ENCODE results near the gene PDLIM1. TPM values are rescaled to one million over a fixed set of nuclear protein-coding genes. Genes with fewer than 3 reads are reported as not detected.

PDLIM1 gene
- polyA plus RNA-seq, 1 donor (not counting 4 experiments of a cell fraction or from before 2014, with no cell fraction given): 298 TPM

DNA sequence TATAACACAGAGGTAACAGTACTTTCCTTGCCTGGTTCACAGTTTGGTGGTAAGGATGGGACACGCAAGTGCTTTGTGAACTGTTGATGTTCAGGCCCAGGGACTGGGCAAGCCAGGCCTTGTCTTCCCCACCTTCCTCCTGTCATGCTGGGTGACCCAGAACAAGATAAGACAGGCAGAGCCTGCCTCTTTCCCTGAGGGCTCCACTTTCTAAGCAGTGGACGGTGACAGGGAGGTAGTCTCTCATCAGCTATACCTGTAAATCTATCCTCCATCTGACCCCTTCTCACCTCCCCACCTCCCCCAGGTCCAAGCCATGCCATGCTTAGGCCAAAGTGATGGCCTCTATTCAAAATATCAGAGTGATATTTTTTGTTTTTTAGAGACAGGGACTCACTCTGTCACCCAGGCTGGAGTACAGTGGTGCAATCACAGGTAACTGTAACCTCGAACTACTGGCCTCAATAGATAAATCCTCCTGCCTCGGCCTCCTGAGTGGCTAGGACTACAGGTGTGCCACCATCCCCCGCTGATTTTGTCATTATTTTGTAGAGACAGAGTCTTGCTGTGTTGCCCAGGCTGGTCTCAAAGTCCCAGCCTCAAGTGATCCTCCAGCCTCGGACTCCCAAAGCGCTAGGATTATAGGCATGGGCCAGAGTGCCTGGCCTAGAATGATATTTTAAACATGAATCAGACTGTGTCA, 42.8 kb downstream of the PDLIM1 start:
- DNase-seq (ENCODE audit: low read depth, low spot score) (no peak), FAIRE-seq (peak; percentile 95)
- Histone ChIP-seq H3K4me1 (ENCODE audit: control insufficient read depth, extremely low read depth, insufficient read depth, low read length) (peaks cover 27% of the 10 kb centered on the region), H4K20me1 (ENCODE audit: control insufficient read depth, extremely low read depth, insufficient read depth, low read length) (no peaks in the 10 kb centered on the region), H3K9ac (ENCODE audit: control insufficient read depth, extremely low read depth, insufficient read depth, low read length) (peak overlapping the region; percentile 34), H3K9me1 (ENCODE audit: control insufficient read depth, extremely low read depth, insufficient read depth, low read length) (no peaks in the 10 kb centered on the region), H3K27me3 (ENCODE audit: control insufficient read depth, extremely low read depth, insufficient read depth, low read length) (no peaks in the 10 kb centered on the region), H3K27ac (ENCODE audit: control insufficient read depth, insufficient read depth, low read length) (peak overlapping the region; percentile 73), H3K36me3 (ENCODE audit: control insufficient read depth in 2 of 2, extremely low read depth in 1 of 2, insufficient read depth in 2 of 2, low read length in 2 of 2) (peaks cover 33 to 44% of the 10 kb centered on the region in 2 experiments), H3K79me2 (ENCODE audit: control insufficient read depth, insufficient read depth, low read length) (peaks cover 56% of the 10 kb centered on the region), H3K4me2 (ENCODE audit: control insufficient read depth, extremely low read depth, insufficient read depth, low read depth, low read length) (peak overlapping the region; percentile 45), H2AFZ (ENCODE audit: control insufficient read depth, low read length) (no peak overlapping the region), H3K4me3 (ENCODE audit: control insufficient read depth in 2 of 3, extremely low read depth in 1 of 3, insufficient read depth in 2 of 3, low read depth in 1 of 3, low read length in 3 of 3) (no peak overlapping the region), H3K9me3 (ENCODE audit: control insufficient read depth, low read depth, low read length) (no peaks in the 10 kb centered on the region)
- dilution Hi-C loops (cut with MboI; ENCODE audit: extremely low pct_ligation_motif_present, low sequenced_read_pairs): no loop called here
- TF ChIP-seq EZH2 (IDR thresholded peaks at IDR 0.05; ENCODE audit: low read length): no peak
- TF ChIP-seq, protein P1, sequence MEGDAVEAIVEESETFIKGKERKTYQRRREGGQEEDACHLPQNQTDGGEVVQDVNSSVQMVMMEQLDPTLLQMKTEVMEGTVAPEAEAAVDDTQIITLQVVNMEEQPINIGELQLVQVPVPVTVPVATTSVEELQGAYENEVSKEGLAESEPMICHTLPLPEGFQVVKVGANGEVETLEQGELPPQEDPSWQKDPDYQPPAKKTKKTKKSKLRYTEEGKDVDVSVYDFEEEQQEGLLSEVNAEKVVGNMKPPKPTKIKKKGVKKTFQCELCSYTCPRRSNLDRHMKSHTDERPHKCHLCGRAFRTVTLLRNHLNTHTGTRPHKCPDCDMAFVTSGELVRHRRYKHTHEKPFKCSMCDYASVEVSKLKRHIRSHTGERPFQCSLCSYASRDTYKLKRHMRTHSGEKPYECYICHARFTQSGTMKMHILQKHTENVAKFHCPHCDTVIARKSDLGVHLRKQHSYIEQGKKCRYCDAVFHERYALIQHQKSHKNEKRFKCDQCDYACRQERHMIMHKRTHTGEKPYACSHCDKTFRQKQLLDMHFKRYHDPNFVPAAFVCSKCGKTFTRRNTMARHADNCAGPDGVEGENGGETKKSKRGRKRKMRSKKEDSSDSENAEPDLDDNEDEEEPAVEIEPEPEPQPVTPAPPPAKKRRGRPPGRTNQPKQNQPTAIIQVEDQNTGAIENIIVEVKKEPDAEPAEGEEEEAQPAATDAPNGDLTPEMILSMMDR (optimal IDR thresholded peaks at IDR 0.05 in 1 of 3, IDR thresholded peaks at IDR 0.05 in 1 of 3, conservative IDR thresholded peaks at IDR 0.05 in 1 of 3; ENCODE audit: extremely low read depth in 1 of 3, insufficient read depth in 2 of 3, low read length in 3 of 3): no peak

DNA sequence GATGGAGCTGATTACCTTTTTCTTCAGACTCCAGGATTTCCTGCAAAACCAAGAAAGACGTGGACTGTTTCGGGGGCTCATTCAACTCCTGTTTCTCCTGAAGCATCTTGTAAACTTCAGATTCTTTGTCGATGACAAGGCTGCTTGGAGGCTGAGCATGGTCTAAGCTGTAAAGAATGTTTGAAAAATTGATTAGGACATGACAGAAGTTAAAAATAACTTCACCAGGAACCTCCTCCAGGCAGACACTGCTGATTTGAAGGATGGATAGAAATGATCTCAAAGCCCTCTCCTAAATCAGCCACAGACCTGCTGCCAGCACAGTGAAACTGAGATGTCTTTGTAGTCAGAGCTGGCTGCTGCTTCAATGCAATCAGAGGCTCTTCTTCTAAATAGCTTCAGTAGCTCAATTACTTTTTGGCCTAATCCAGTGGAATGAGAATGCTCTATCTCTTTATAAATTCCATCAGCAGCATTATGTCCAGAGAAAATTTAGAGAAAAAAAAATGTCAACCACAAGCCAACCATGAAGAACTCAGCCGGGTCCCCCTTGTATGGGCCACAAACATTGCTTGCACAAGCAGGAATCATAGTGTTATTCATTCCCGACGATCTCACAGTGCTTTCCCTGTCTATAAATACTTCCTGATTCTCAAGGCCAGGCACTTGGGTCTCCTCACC, 43.5 kb downstream of the PDLIM1 start:
- Histone ChIP-seq H3K4me2 (ENCODE audit: control insufficient read depth, extremely low read depth, insufficient read depth, low read depth, low read length) (peak overlapping the region; percentile 45), H2AFZ (ENCODE audit: control insufficient read depth, low read length) (no peak overlapping the region), H3K27me3 (ENCODE audit: control insufficient read depth, extremely low read depth, insufficient read depth, low read length) (no peaks in the 10 kb centered on the region), H3K79me2 (ENCODE audit: control insufficient read depth, insufficient read depth, low read length) (peaks cover 53% of the 10 kb centered on the region), H3K4me1 (ENCODE audit: control insufficient read depth, extremely low read depth, insufficient read depth, low read length) (peaks cover 27% of the 10 kb centered on the region), H3K9ac (ENCODE audit: control insufficient read depth, extremely low read depth, insufficient read depth, low read length) (peak overlapping the region; percentile 34), H4K20me1 (ENCODE audit: control insufficient read depth, extremely low read depth, insufficient read depth, low read length) (no peaks in the 10 kb centered on the region), H3K9me3 (ENCODE audit: control insufficient read depth, low read depth, low read length) (no peaks in the 10 kb centered on the region), H3K27ac (ENCODE audit: control insufficient read depth, insufficient read depth, low read length) (peak overlapping the region; percentile 73), H3K4me3 (ENCODE audit: control insufficient read depth in 2 of 3, extremely low read depth in 1 of 3, insufficient read depth in 2 of 3, low read depth in 1 of 3, low read length in 3 of 3) (no peak overlapping the region), H3K9me1 (ENCODE audit: control insufficient read depth, extremely low read depth, insufficient read depth, low read length) (no peaks in the 10 kb centered on the region), H3K36me3 (ENCODE audit: control insufficient read depth in 2 of 2, extremely low read depth in 1 of 2, insufficient read depth in 2 of 2, low read length in 2 of 2) (peaks cover 38 to 44% of the 10 kb centered on the region in 2 experiments)
- dilution Hi-C loops (cut with MboI; ENCODE audit: extremely low pct_ligation_motif_present, low sequenced_read_pairs): no loop called here
- DNase-seq (ENCODE audit: low read depth, low spot score) (no peak), FAIRE-seq (peak; percentile 73)
- no peak for TF ChIP-seq EZH2 (IDR thresholded peaks at IDR 0.05; ENCODE audit: low read length)
- TF ChIP-seq, protein P1 (optimal IDR thresholded peaks at IDR 0.05 in 1 of 3, IDR thresholded peaks at IDR 0.05 in 1 of 3, conservative IDR thresholded peaks at IDR 0.05 in 1 of 3; ENCODE audit: extremely low read depth in 1 of 3, insufficient read depth in 2 of 3, low read length in 3 of 3): no peak

Data from keratinocyte (primary cell).